ENCODE results near the gene SDF4. TPM values are rescaled to one million over a fixed set of nuclear protein-coding genes. Genes with fewer than 3 reads are reported as not detected.

SDF4 gene
- total RNA-seq, 4 donors from 2014 or later, result 93.3 to 170 (median 110) TPM

- DNase-seq (ENCODE audit: low spot score in 2 of 2), result no peak
- 68 to 72% methylated on average over 16 of the region's 16 CpGs for WGBS, 2 donors
Observed at GRCh38 chr1:1260843-1261560, 29.2 kb upstream of the SDF4 start.

GRCh38 chr1:1259951-1260600, 28.3 kb upstream of the SDF4 start:
- H3K27ac ChIP-seq, result no peak overlapping the region
- H3K9me3 ChIP-seq, result no peaks in the 10 kb centered on the region
- H3K36me3 ChIP-seq, result peaks cover 4 to 94% (median 18%) of the 10 kb centered on the region in 3 donors
- H3K4me3 ChIP-seq, result no peak overlapping the region
- TF ChIP-seq, protein P1, sequence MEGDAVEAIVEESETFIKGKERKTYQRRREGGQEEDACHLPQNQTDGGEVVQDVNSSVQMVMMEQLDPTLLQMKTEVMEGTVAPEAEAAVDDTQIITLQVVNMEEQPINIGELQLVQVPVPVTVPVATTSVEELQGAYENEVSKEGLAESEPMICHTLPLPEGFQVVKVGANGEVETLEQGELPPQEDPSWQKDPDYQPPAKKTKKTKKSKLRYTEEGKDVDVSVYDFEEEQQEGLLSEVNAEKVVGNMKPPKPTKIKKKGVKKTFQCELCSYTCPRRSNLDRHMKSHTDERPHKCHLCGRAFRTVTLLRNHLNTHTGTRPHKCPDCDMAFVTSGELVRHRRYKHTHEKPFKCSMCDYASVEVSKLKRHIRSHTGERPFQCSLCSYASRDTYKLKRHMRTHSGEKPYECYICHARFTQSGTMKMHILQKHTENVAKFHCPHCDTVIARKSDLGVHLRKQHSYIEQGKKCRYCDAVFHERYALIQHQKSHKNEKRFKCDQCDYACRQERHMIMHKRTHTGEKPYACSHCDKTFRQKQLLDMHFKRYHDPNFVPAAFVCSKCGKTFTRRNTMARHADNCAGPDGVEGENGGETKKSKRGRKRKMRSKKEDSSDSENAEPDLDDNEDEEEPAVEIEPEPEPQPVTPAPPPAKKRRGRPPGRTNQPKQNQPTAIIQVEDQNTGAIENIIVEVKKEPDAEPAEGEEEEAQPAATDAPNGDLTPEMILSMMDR (IDR thresholded peaks at IDR 0.05), result no peak
- TF ChIP-seq POLR2A (IDR thresholded peaks at IDR 0.05) (no peak), EP300 (IDR thresholded peaks at IDR 0.05) (no peak)
- no peak for DNase-seq (ENCODE audit: low spot score in 2 of 2)
- peaks cover 0 to 12% (median 0%) of the 10 kb centered on the region in 4 donors for H3K4me1 ChIP-seq
- 81 to 87% methylated on average over 26 of the region's 26 CpGs for WGBS, 2 donors
- H3K27me3 ChIP-seq, result no peaks in the 10 kb centered on the region

More at GRCh38 chr1:1260843-1261560, 29.2 kb upstream of the SDF4 start:
- Histone ChIP-seq H3K27me3 (no peaks in the 10 kb centered on the region), H3K4me1 (peaks cover 0 to 15% (median 0%) of the 10 kb centered on the region in 4 donors), H3K4me3 (no peak overlapping the region), H3K9me3 (no peaks in the 10 kb centered on the region), H3K36me3 (peaks cover 6 to 94% (median 18%) of the 10 kb centered on the region in 3 donors), H3K27ac (no peak overlapping the region)
- TF ChIP-seq POLR2A (IDR thresholded peaks at IDR 0.05) (no peak), EP300 (IDR thresholded peaks at IDR 0.05) (no peak)
- TF ChIP-seq, protein P1 (IDR thresholded peaks at IDR 0.05), result no peak

DNA sequence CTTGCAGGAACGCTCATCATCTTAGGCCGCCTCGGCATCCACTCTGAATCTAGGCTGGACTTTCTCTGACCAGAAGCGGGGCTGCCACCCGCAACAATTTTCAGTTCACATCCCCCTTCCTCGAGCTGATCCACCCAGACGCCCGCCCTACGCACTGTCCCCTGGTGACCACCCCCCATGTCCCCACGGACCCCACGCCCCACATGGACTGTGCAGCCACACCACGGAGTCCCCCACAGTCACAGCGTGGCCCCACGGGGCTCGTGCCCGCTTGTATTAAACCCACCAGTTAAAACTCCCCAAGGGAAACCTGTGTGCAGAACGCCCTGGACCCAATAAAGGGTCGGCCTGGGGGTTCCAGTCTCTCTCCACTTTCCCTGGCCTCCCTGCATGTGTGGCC, 27.7 kb upstream of the SDF4 start:
- H3K36me3 ChIP-seq, result peaks cover 4 to 94% (median 21%) of the 10 kb centered on the region in 3 donors
- H3K9me3 ChIP-seq, result no peaks in the 10 kb centered on the region
- no peak overlapping the region for H3K27ac ChIP-seq
- no peak overlapping the region for H3K4me3 ChIP-seq
- WGBS, 2 donors, result 89 to 95% methylated on average over 18 of the region's 18 CpGs
- H3K4me1 ChIP-seq, result peaks cover 0 to 7% (median 0%) of the 10 kb centered on the region in 4 donors
- TF ChIP-seq EP300 (IDR thresholded peaks at IDR 0.05) (no peak), POLR2A (IDR thresholded peaks at IDR 0.05) (no peak)
- TF ChIP-seq, protein P1 (IDR thresholded peaks at IDR 0.05), result no peak
- no peak for DNase-seq (ENCODE audit: low spot score in 2 of 2)
- no peaks in the 10 kb centered on the region for H3K27me3 ChIP-seq

- Histone ChIP-seq H3K27me3 (no peaks in the 10 kb centered on the region), H3K9me3 (no peaks in the 10 kb centered on the region), H3K4me1 (peaks cover 0 to 7% (median 0%) of the 10 kb centered on the region in 4 donors), H3K27ac (no peak overlapping the region), H3K4me3 (no peak overlapping the region), H3K36me3 (peaks cover 4 to 94% (median 21%) of the 10 kb centered on the region in 3 donors)
- 92 to 94% methylated on average over 22 of the region's 22 CpGs for WGBS, 2 donors
- DNase-seq (ENCODE audit: low spot score in 2 of 2), result no peak
- TF ChIP-seq EP300 (IDR thresholded peaks at IDR 0.05), result no peak
- TF ChIP-seq, protein P1 (IDR thresholded peaks at IDR 0.05), result no peak
- no peak for TF ChIP-seq POLR2A (IDR thresholded peaks at IDR 0.05)
Observed at GRCh38 chr1:1259119-1259488, 27.3 kb upstream of the SDF4 start.
